Fibroblast of lung (primary cell): ENCODE measurements around the gene ZNF385B.

ENCODE experiments used
- EZH2 ChIP-seq: IDR thresholded peaks from 2 replicates; pipeline ENCODE4 v1.5.1; 2012; ENCODE audit warnings: low read length, control low read depth, mild to moderate bottlenecking; ENCODE audit errors: missing control alignments
- TF ChIP-seq, protein P1 (sequence below), 2 donors: IDR thresholded peaks in 1 of 2; conservative IDR thresholded peaks in 1 of 2; 1 replicate in 1 of 2; 2 replicates in 1 of 2; pipeline ENCODE4 v1.5.1; 2011 to 2012; ENCODE audit warnings: low read length in 2 of 2, control low read depth in 1 of 2, inconsistent platforms in 1 of 2, low read depth in 1 of 2, mild to moderate bottlenecking in 1 of 2

GRCh38 chr2:179483131-179483530 is 378.3 kb downstream of the ZNF385B start:
- TF ChIP-seq, protein P1, sequence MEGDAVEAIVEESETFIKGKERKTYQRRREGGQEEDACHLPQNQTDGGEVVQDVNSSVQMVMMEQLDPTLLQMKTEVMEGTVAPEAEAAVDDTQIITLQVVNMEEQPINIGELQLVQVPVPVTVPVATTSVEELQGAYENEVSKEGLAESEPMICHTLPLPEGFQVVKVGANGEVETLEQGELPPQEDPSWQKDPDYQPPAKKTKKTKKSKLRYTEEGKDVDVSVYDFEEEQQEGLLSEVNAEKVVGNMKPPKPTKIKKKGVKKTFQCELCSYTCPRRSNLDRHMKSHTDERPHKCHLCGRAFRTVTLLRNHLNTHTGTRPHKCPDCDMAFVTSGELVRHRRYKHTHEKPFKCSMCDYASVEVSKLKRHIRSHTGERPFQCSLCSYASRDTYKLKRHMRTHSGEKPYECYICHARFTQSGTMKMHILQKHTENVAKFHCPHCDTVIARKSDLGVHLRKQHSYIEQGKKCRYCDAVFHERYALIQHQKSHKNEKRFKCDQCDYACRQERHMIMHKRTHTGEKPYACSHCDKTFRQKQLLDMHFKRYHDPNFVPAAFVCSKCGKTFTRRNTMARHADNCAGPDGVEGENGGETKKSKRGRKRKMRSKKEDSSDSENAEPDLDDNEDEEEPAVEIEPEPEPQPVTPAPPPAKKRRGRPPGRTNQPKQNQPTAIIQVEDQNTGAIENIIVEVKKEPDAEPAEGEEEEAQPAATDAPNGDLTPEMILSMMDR (conservative IDR thresholded peaks at IDR 0.05 in 1 of 2, IDR thresholded peaks at IDR 0.05 in 1 of 2; ENCODE audit: low read depth in 1 of 2, low read length in 2 of 2) = no peak
- no peak for TF ChIP-seq EZH2
